DOHH2 (cell line): ENCODE measurements around the gene ZNF214.

ENCODE experiments used
- EZH2phosphoT487 ChIP-seq: fragments of 200-600 bp; sonication (generic); IDR thresholded peaks from 2 replicates; pipeline ENCODE4 v1.6.1; 2017; ENCODE audit warnings: borderline replicate concordance, mild to moderate bottlenecking, antibody characterized with exemption, low read length, moderate library complexity, mixed read lengths
- TF ChIP-seq, protein P1 (sequence below): fragments of 200-600 bp; sonication (generic); IDR thresholded peaks from one replicate; pipeline ENCODE4 v1.5.1; 2014; ENCODE audit warnings: antibody characterized with exemption, mild to moderate bottlenecking, low read depth, low read length; ENCODE audit not compliant: poor library complexity, severe bottlenecking

DNA sequence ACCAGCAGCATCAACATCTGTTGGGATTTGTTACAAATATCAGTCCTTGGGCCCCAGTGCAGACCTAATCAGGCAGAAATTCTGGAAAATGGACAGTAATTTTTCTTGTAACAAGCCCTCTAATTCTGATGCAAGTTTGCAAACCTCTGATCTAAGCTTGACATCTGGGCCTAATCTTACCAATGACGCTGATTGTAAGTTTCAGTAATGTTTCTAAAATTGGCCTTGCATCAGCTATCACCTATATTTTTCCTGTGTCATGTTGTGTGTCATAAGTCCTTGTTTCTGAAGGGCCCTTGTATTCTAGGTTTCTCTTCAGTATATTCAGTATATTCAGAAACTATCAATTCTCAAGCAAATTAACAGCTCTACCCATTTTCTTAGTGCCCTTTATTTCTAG lies 57.5 kb downstream of the ZNF214 start:
- TF ChIP-seq, protein P1, sequence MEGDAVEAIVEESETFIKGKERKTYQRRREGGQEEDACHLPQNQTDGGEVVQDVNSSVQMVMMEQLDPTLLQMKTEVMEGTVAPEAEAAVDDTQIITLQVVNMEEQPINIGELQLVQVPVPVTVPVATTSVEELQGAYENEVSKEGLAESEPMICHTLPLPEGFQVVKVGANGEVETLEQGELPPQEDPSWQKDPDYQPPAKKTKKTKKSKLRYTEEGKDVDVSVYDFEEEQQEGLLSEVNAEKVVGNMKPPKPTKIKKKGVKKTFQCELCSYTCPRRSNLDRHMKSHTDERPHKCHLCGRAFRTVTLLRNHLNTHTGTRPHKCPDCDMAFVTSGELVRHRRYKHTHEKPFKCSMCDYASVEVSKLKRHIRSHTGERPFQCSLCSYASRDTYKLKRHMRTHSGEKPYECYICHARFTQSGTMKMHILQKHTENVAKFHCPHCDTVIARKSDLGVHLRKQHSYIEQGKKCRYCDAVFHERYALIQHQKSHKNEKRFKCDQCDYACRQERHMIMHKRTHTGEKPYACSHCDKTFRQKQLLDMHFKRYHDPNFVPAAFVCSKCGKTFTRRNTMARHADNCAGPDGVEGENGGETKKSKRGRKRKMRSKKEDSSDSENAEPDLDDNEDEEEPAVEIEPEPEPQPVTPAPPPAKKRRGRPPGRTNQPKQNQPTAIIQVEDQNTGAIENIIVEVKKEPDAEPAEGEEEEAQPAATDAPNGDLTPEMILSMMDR = no peak
- TF ChIP-seq EZH2phosphoT487 = no peak
